GM23248 (cell line): Measurements from ENCODE around the gene ANO1. TPM values are rescaled to one million over a fixed set of nuclear protein-coding genes. Genes with fewer than 3 reads are reported as not detected.

Experiments
- DNase-seq: peaks from one replicate; pipeline ENCODE4 v3.0.0-alpha.2; 2015
- H2AFZ ChIP-seq: fragments of 200-600 bp; sonication (generic); 2 replicates; pipeline ENCODE4 v1.6.1; 2016; ENCODE audit warnings: antibody characterized with exemption
- H3F3A ChIP-seq: fragments of 200-600 bp; sonication (generic); 2 replicates; pipeline ENCODE4 v1.6.1; 2016; ENCODE audit warnings: mild to moderate bottlenecking, antibody characterized with exemption, mixed run types; ENCODE audit not compliant: insufficient read depth
- H3K27ac ChIP-seq: fragments of 200-600 bp; sonication (generic); 2 replicates; pipeline ENCODE4 v1.5.1; 2016; ENCODE audit warnings: mild to moderate bottlenecking
- H3K27me3 ChIP-seq: fragments of 200-600 bp; sonication (generic); replicated peaks from 2 replicates; pipeline ENCODE4 v1.6.1; 2016; ENCODE audit warnings: mild to moderate bottlenecking; ENCODE audit not compliant: insufficient read depth
- H3K36me3 ChIP-seq: fragments of 200-600 bp; sonication (generic); 2 replicates; pipeline ENCODE4 v1.6.1; 2016; ENCODE audit warnings: low read depth, mild to moderate bottlenecking
- H3K4me1 ChIP-seq: fragments of 200-600 bp; sonication (generic); 2 replicates; pipeline ENCODE4 v1.6.1; 2016; ENCODE audit warnings: mild to moderate bottlenecking; ENCODE audit not compliant: insufficient read depth
- H3K4me2 ChIP-seq: fragments of 200-600 bp; sonication (generic); one replicate; pipeline ENCODE4 v1.6.1; 2016; ENCODE audit warnings: mild to moderate bottlenecking; ENCODE audit not compliant: unreplicated experiment
- H3K4me3 ChIP-seq: fragments of 200-600 bp; sonication (generic); 2 replicates; pipeline ENCODE4 v1.5.1; 2016; ENCODE audit warnings: mild to moderate bottlenecking
- H3K79me2 ChIP-seq: fragments of 200-600 bp; sonication (generic); 2 replicates; pipeline ENCODE4 v1.6.1; 2016; ENCODE audit warnings: mild to moderate bottlenecking; ENCODE audit not compliant: insufficient read depth
- H3K9ac ChIP-seq: fragments of 200-600 bp; sonication (generic); 2 replicates; pipeline ENCODE4 v1.6.1; 2016; ENCODE audit warnings: mild to moderate bottlenecking
- H3K9me2 ChIP-seq: fragments of 200-600 bp; sonication (generic); 2 replicates; pipeline ENCODE4 v1.6.1; 2016; ENCODE audit warnings: mixed run types, mild to moderate bottlenecking, moderate library complexity; ENCODE audit not compliant: insufficient read depth
- H3K9me3 ChIP-seq: fragments of 200-600 bp; sonication (generic); one replicate; pipeline ENCODE4 v1.6.1; 2017; ENCODE audit warnings: low read depth
- H4K20me1 ChIP-seq: fragments of 200-600 bp; sonication (generic); 2 replicates; pipeline ENCODE4 v1.6.0; 2016; ENCODE audit not compliant: insufficient read depth
- EZH2 ChIP-seq: fragments of 200-600 bp; sonication (generic); IDR thresholded peaks from 2 replicates; pipeline ENCODE4 v1.6.1; 2018; ENCODE audit warnings: antibody characterized with exemption, mild to moderate bottlenecking; ENCODE audit not compliant: insufficient read depth, poor library complexity, severe bottlenecking
- EZH2phosphoT487 ChIP-seq: fragments of 200-600 bp; sonication (generic); IDR thresholded peaks from 2 replicates; pipeline ENCODE4 v1.6.1; 2018; ENCODE audit warnings: antibody characterized with exemption, moderate library complexity, mild to moderate bottlenecking, low read depth; ENCODE audit not compliant: insufficient read depth
- WGBS, 2 experiments: methylation state at CpG; one replicate each; pipeline ENCODE4 v1.1.6; 2015 to 2017; ENCODE audit warnings: low lambda C conversion rate in 2 of 2, low coverage in 1 of 2; ENCODE audit errors: missing lambda C conversion rate in 2 of 2; 5-methylcytosine and 5-hydroxymethylcytosine counted together
- in situ Hi-C: fragments of 300-500 bp; cut with MboI; formaldehyde crosslinking; loops from 2 replicates; pipeline ENCODE4 v1.15.0; 2020
- polyA plus RNA-seq: library from polyadenylated mRNA; unstranded; fragments of >200 nt; fragmentation: Nextera tagmentation; extraction: Ambion mirVana; gene quantifications from 2 replicates; pipeline ENCODE4 v1.2.1, GENCODE V29; 2016
- total RNA-seq: library from RNA; depleted of rRNA; stranded (reverse); fragments of >200 nt; shearing (Covaris generic); gene quantifications from 2 replicates; pipeline ENCODE4 v1.2.3, GENCODE V29; 2014

ANO1 gene
- total and polyA plus RNA-seq, 2 experiments from 2014 or later, result 0.97 TPM; not detected in 1

GRCh38 chr11:70192666-70193410, 114.7 kb downstream of the ANO1 start:
- no peak overlapping the region for H3K4me3 ChIP-seq
- no peak overlapping the region for H3K27ac ChIP-seq
- H3K36me3 ChIP-seq, result no peaks in the 10 kb centered on the region
- H3K79me2 ChIP-seq, result no peaks in the 10 kb centered on the region
- H3K4me1 ChIP-seq, result no peaks in the 10 kb centered on the region
- H2AFZ ChIP-seq, result no peak overlapping the region
- H4K20me1 ChIP-seq, result no peaks in the 10 kb centered on the region
- H3F3A ChIP-seq, result no peaks in the 10 kb centered on the region
- H3K4me2 ChIP-seq, result no peak overlapping the region
- TF ChIP-seq EZH2 (no peak), EZH2phosphoT487 (no peak)
- no peak for DNase-seq
- no peak overlapping the region for H3K9ac ChIP-seq
- H3K9me3 ChIP-seq, result no peaks in the 10 kb centered on the region
- peaks cover 14% of the 10 kb centered on the region for H3K27me3 ChIP-seq
- in situ Hi-C loops, result loop anchor here (5.0 to 10.0 kb wide), 3 partner anchors 266 to 508 kb away; no protein-coding TSS in a partner anchor
- no peaks in the 10 kb centered on the region for H3K9me2 ChIP-seq
- WGBS, 2 experiments, result 49 to 50% methylated on average over 15 of the region's 15 CpGs

GRCh38 chr11:70193411-70194292, 115.5 kb downstream of the ANO1 start:
- Histone ChIP-seq H3K36me3 (no peaks in the 10 kb centered on the region), H3K4me2 (no peak overlapping the region), H3F3A (no peaks in the 10 kb centered on the region), H3K9me2 (no peaks in the 10 kb centered on the region), H3K9ac (no peak overlapping the region), H3K4me3 (no peak overlapping the region), H2AFZ (no peak overlapping the region), H3K9me3 (no peaks in the 10 kb centered on the region), H3K27ac (no peak overlapping the region), H3K27me3 (peaks cover 6% of the 10 kb centered on the region), H3K79me2 (no peaks in the 10 kb centered on the region), H4K20me1 (no peaks in the 10 kb centered on the region), H3K4me1 (no peaks in the 10 kb centered on the region)
- in situ Hi-C loops, result loop anchor here (5.0 to 10.0 kb wide), 3 partner anchors 266 to 509 kb away; no protein-coding TSS in a partner anchor
- TF ChIP-seq EZH2, result no peak
- DNase-seq, result no peak
- WGBS, 2 experiments, result 37 to 38% methylated on average over 7 of the region's 7 CpGs

- no peak overlapping the region for H3K9ac ChIP-seq
- no peaks in the 10 kb centered on the region for H3K9me3 ChIP-seq
- no peaks in the 10 kb centered on the region for H3K27me3 ChIP-seq
- H3K27ac ChIP-seq, result no peak overlapping the region
- H3K79me2 ChIP-seq, result no peaks in the 10 kb centered on the region
- no peaks in the 10 kb centered on the region for H4K20me1 ChIP-seq
- H3K4me2 ChIP-seq, result no peak overlapping the region
- H3K4me1 ChIP-seq, result no peaks in the 10 kb centered on the region
- in situ Hi-C loops, result loop anchor here (5.0 to 10.0 kb wide), 3 partner anchors 268 to 510 kb away; no protein-coding TSS in a partner anchor
- no peak for TF ChIP-seq EZH2
- no peak for TF ChIP-seq EZH2phosphoT487
- no peak overlapping the region for H2AFZ ChIP-seq
- H3K36me3 ChIP-seq, result no peaks in the 10 kb centered on the region
- H3K9me2 ChIP-seq, result no peaks in the 10 kb centered on the region
- 36 to 54% methylated on average over 3 of the region's 3 CpGs for WGBS, 2 experiments
- no peak overlapping the region for H3K4me3 ChIP-seq
- DNase-seq, result no peak
- no peaks in the 10 kb centered on the region for H3F3A ChIP-seq
These were observed 117.0 kb downstream of the ANO1 start for GRCh38 chr11:70194792-70195791.
